Liver (tissue), 9 donors: ENCODE data around the gene HOXB9. TPM values are rescaled to one million over a fixed set of nuclear protein-coding genes. Genes with fewer than 3 reads are reported as not detected.

ENCODE experiments used
- DNase-seq: peaks from one replicate; pipeline ENCODE4 v3.0.0-alpha.2; 2017; ENCODE audit warnings: low spot score
- H3K27ac ChIP-seq, 2 donors: one replicate each; pipeline ENCODE4 v1.7.0; 2013; ENCODE audit warnings: inconsistent platforms in 2 of 2, low read length in 2 of 2, control low read depth in 1 of 2, low read depth in 1 of 2, mild to moderate bottlenecking in 1 of 2
- H3K27me3 ChIP-seq, 4 donors: one replicate each; pipeline versions ENCODE4 v1.6.1 to v1.7.0; 2013; ENCODE audit warnings: low read length in 3 of 4, inconsistent platforms in 1 of 4, mild to moderate bottlenecking in 1 of 4, moderate library complexity in 1 of 4; ENCODE audit not compliant: control insufficient read depth in 4 of 4, insufficient read depth in 4 of 4
- H3K36me3 ChIP-seq, 4 donors: one replicate each; pipeline versions ENCODE4 v1.6.1 to v1.7.0; 2013; ENCODE audit warnings: low read length in 3 of 4, mild to moderate bottlenecking in 3 of 4, low read depth in 1 of 4, moderate library complexity in 1 of 4; ENCODE audit not compliant: control insufficient read depth in 4 of 4, insufficient read depth in 3 of 4
- H3K4me1 ChIP-seq, 4 donors: one replicate each; pipeline versions ENCODE4 v1.6.1 to v1.7.0; 2013; ENCODE audit warnings: low read length in 3 of 4, mild to moderate bottlenecking in 3 of 4, moderate library complexity in 1 of 4; ENCODE audit not compliant: control insufficient read depth in 4 of 4, insufficient read depth in 4 of 4
- H3K4me3 ChIP-seq, 3 donors: one replicate each; pipeline versions ENCODE4 v1.6.1 to v1.7.0; 2013; ENCODE audit warnings: low read length in 3 of 3, control low read depth in 1 of 3, low read depth in 1 of 3, mild to moderate bottlenecking in 1 of 3
- H3K9ac ChIP-seq, 2 donors: one replicate each; pipeline ENCODE4 v1.7.0; 2013; ENCODE audit warnings: low read length in 2 of 2, mild to moderate bottlenecking in 2 of 2, moderate library complexity in 2 of 2, control low read depth in 1 of 2, low read depth in 1 of 2
- H3K9me3 ChIP-seq, 4 donors: one replicate each; pipeline versions ENCODE4 v1.6.1 to v1.7.0; 2013; ENCODE audit warnings: low read length in 3 of 4; ENCODE audit not compliant: control insufficient read depth in 4 of 4
- EGR1 ChIP-seq, 2 donors: IDR thresholded peaks; 2 replicates each; pipeline ENCODE4 v1.6.1; 2016 to 2018; ENCODE audit warnings: antibody characterized with exemption in 2 of 2, low read depth in 2 of 2
- FOXA1 ChIP-seq: IDR thresholded peaks from 2 replicates; pipeline ENCODE4 v1.6.1; 2016; ENCODE audit warnings: antibody characterized with exemption
- FOXA2 ChIP-seq: IDR thresholded peaks from 2 replicates; pipeline ENCODE4 v1.6.1; 2016; ENCODE audit warnings: antibody characterized with exemption
- GABPA ChIP-seq, 2 donors: IDR thresholded peaks in 1 of 2; conservative IDR thresholded peaks in 1 of 2; 2 replicates each; pipeline ENCODE4 v1.6.1; 2016; ENCODE audit warnings: antibody characterized with exemption in 2 of 2, mild to moderate bottlenecking in 1 of 2, moderate library complexity in 1 of 2
- HNF4A ChIP-seq, 2 donors: conservative IDR thresholded peaks; 2 replicates each; pipeline ENCODE4 v1.6.1; 2016; ENCODE audit warnings: antibody characterized with exemption in 2 of 2, mild to moderate bottlenecking in 2 of 2
- HNF4G ChIP-seq: IDR thresholded peaks from 2 replicates; pipeline ENCODE4 v1.6.1; 2016; ENCODE audit warnings: antibody characterized with exemption
- JUND ChIP-seq, 2 donors: IDR thresholded peaks; 2 replicates each; pipeline ENCODE4 v1.6.1; 2016; ENCODE audit warnings: antibody characterized with exemption in 2 of 2
- NR2F2 ChIP-seq: IDR thresholded peaks from 2 replicates; pipeline ENCODE4 v1.6.1; 2016; ENCODE audit warnings: antibody characterized with exemption
- RAD21 ChIP-seq, 2 donors: IDR thresholded peaks; 2 replicates each; pipeline ENCODE4 v1.6.1; 2016; ENCODE audit warnings: antibody characterized with exemption in 2 of 2, mild to moderate bottlenecking in 2 of 2
- RXRA ChIP-seq, 2 donors: IDR thresholded peaks; 2 replicates each; pipeline ENCODE4 v1.6.1; 2017 to 2018; ENCODE audit warnings: antibody characterized with exemption in 2 of 2, mild to moderate bottlenecking in 1 of 2
- SP1 ChIP-seq: IDR thresholded peaks from 2 replicates; pipeline ENCODE4 v1.6.1; 2018; ENCODE audit warnings: antibody characterized with exemption, mild to moderate bottlenecking
- TAF1 ChIP-seq: conservative IDR thresholded peaks from 2 replicates; pipeline ENCODE4 v1.6.1; 2016; ENCODE audit warnings: antibody characterized with exemption, mild to moderate bottlenecking
- YY1 ChIP-seq: IDR thresholded peaks from 2 replicates; pipeline ENCODE4 v1.6.1; 2016; ENCODE audit warnings: antibody characterized with exemption, mild to moderate bottlenecking
- WGBS: extraction: QIAGEN DNeasy Blood & Tissue Kit; methylation state at CpG from one replicate; pipeline ENCODE4 v1.1.7; 2013; 5-methylcytosine and 5-hydroxymethylcytosine counted together
- polyA plus RNA-seq, 2 donors: library from polyadenylated mRNA; stranded (reverse) in 1 of 2; unstranded in 1 of 2; fragments of 200-250 nt in 1 of 2; fragments of >200 nt in 1 of 2; fragmentation: Nextera tagmentation in 1 of 2; extraction: Ambion mirVana in 1 of 2; gene quantifications; one replicate each; pipeline versions ENCODE4 v1.2.1 to v1.2.3, GENCODE V29; 2013 to 2015
- total RNA-seq, 2 donors: library from RNA; depleted of rRNA; stranded (reverse); fragments of >200 nt; gene quantifications; one replicate each; pipeline ENCODE4 v1.2.3, GENCODE V29; 2014
- TF ChIP-seq, protein P1 (sequence below): fragments of 150-350 bp; IDR thresholded peaks from 2 replicates; pipeline ENCODE4 v1.5.1; 2017; ENCODE audit warnings: improper control_type of control experiment, low read depth, low read length; ENCODE audit not compliant: missing input control
- TF ChIP-seq, protein P2 (sequence below): IDR thresholded peaks from 2 replicates; pipeline ENCODE4 v1.6.1; 2016; ENCODE audit warnings: antibody characterized with exemption
- TF ChIP-seq, protein P3 (sequence below): IDR thresholded peaks from 2 replicates; pipeline ENCODE4 v1.6.1; 2016; ENCODE audit warnings: antibody characterized with exemption
- TF ChIP-seq, protein P4 (sequence below): IDR thresholded peaks from 2 replicates; pipeline ENCODE4 v1.6.1; 2016; ENCODE audit warnings: antibody characterized with exemption
- TF ChIP-seq, protein P5 (sequence below): IDR thresholded peaks from 2 replicates; pipeline ENCODE4 v1.6.1; 2016; ENCODE audit warnings: antibody characterized with exemption, mild to moderate bottlenecking
- donor health status: healthy.
- donor health status: healthy.
- donor health status: healthy.
- donor health status: healthy.
- donor health status: healthy.

Gene HOXB9
- total and polyA plus RNA-seq, 4 donors: not detected

DNA sequence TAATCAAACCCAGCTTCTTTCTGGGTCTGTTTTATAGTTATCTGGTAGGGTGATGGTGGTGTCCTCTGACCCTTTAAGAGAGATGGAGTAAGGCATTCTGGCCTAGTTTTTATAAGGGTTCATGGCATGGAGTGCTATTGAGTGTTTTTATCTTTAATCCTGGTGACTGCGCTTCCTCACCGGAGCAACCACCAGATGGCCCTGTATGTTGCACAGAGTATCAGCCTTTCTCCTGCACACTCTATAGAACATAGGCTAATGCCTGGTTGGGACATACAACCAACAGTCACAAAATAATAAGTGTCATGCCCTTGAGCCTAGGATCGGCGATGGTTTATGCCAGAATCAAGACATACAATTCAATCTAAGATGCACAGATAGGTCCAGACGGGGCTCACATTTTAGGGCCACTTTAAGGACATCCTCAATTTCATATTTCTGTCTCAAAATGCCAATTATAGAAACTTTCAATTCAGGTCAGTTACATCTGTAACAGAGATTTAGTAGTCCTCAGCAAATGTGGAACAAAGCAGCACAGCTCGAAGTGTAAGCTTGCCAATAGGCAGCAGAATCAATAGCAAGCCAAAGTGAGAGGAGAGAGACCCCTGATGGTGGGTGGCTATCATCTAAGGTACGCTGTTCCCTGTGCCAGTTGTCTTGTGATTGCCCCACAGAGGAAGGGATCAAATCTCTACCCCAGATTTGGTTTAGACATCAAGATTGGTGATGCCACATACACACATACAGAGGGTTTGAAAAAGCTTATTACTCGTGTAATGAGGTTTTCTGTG is 37.2 kb upstream of the HOXB9 start:
- Histone ChIP-seq H3K4me1 (no peaks in the 10 kb centered on the region), H3K27me3 (peaks cover 0 to 3% (median 1%) of the 10 kb centered on the region in 4 donors), H3K9me3 (no peaks in the 10 kb centered on the region), H3K9ac (no peak overlapping the region), H3K27ac (no peak overlapping the region), H3K4me3 (no peak overlapping the region), H3K36me3 (no peaks in the 10 kb centered on the region)
- DNase-seq: no peak
- TF ChIP-seq EGR1 (IDR thresholded peaks at IDR 0.05; ENCODE audit: low read depth in 2 of 2) (no peak), HNF4G (no peak), TAF1 (no peak), FOXA2 (no peak), HNF4A (conservative IDR thresholded peaks at IDR 0.05) (no peak), RAD21 (IDR thresholded peaks at IDR 0.05) (no peak), YY1 (no peak), RXRA (IDR thresholded peaks at IDR 0.05) (no peak), SP1 (no peak), FOXA1 (no peak), NR2F2 (no peak), GABPA (IDR thresholded peaks at IDR 0.05 in 1 of 2, conservative IDR thresholded peaks at IDR 0.05 in 1 of 2) (no peak), JUND (IDR thresholded peaks at IDR 0.05) (no peak)
- TF ChIP-seq, protein P1, sequence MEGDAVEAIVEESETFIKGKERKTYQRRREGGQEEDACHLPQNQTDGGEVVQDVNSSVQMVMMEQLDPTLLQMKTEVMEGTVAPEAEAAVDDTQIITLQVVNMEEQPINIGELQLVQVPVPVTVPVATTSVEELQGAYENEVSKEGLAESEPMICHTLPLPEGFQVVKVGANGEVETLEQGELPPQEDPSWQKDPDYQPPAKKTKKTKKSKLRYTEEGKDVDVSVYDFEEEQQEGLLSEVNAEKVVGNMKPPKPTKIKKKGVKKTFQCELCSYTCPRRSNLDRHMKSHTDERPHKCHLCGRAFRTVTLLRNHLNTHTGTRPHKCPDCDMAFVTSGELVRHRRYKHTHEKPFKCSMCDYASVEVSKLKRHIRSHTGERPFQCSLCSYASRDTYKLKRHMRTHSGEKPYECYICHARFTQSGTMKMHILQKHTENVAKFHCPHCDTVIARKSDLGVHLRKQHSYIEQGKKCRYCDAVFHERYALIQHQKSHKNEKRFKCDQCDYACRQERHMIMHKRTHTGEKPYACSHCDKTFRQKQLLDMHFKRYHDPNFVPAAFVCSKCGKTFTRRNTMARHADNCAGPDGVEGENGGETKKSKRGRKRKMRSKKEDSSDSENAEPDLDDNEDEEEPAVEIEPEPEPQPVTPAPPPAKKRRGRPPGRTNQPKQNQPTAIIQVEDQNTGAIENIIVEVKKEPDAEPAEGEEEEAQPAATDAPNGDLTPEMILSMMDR: no peak
- TF ChIP-seq, protein P2, sequence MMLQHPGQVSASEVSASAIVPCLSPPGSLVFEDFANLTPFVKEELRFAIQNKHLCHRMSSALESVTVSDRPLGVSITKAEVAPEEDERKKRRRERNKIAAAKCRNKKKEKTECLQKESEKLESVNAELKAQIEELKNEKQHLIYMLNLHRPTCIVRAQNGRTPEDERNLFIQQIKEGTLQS: no peak
- TF ChIP-seq, protein P3, sequence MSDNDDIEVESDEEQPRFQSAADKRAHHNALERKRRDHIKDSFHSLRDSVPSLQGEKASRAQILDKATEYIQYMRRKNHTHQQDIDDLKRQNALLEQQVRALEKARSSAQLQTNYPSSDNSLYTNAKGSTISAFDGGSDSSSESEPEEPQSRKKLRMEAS: no peak
- TF ChIP-seq, protein P4, sequence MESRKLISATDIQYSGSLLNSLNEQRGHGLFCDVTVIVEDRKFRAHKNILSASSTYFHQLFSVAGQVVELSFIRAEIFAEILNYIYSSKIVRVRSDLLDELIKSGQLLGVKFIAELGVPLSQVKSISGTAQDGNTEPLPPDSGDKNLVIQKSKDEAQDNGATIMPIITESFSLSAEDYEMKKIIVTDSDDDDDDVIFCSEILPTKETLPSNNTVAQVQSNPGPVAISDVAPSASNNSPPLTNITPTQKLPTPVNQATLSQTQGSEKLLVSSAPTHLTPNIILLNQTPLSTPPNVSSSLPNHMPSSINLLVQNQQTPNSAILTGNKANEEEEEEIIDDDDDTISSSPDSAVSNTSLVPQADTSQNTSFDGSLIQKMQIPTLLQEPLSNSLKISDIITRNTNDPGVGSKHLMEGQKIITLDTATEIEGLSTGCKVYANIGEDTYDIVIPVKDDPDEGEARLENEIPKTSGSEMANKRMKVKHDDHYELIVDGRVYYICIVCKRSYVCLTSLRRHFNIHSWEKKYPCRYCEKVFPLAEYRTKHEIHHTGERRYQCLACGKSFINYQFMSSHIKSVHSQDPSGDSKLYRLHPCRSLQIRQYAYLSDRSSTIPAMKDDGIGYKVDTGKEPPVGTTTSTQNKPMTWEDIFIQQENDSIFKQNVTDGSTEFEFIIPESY: no peak
- TF ChIP-seq, protein P5, sequence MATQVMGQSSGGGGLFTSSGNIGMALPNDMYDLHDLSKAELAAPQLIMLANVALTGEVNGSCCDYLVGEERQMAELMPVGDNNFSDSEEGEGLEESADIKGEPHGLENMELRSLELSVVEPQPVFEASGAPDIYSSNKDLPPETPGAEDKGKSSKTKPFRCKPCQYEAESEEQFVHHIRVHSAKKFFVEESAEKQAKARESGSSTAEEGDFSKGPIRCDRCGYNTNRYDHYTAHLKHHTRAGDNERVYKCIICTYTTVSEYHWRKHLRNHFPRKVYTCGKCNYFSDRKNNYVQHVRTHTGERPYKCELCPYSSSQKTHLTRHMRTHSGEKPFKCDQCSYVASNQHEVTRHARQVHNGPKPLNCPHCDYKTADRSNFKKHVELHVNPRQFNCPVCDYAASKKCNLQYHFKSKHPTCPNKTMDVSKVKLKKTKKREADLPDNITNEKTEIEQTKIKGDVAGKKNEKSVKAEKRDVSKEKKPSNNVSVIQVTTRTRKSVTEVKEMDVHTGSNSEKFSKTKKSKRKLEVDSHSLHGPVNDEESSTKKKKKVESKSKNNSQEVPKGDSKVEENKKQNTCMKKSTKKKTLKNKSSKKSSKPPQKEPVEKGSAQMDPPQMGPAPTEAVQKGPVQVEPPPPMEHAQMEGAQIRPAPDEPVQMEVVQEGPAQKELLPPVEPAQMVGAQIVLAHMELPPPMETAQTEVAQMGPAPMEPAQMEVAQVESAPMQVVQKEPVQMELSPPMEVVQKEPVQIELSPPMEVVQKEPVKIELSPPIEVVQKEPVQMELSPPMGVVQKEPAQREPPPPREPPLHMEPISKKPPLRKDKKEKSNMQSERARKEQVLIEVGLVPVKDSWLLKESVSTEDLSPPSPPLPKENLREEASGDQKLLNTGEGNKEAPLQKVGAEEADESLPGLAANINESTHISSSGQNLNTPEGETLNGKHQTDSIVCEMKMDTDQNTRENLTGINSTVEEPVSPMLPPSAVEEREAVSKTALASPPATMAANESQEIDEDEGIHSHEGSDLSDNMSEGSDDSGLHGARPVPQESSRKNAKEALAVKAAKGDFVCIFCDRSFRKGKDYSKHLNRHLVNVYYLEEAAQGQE: no peak
- 80% methylated on average over 8 of the region's 8 CpGs for WGBS
